HG03064 (cell line): ENCODE data around the gene COG2.
"Not testable (repeated sequence)": the region's sequence is repeated elsewhere in the genome, so short reads cannot be mapped to it uniquely, and the experiment has no call there.

ENCODE experiments used
- ATAC-seq: cut with Tn5 transposase; IDR thresholded peaks from one replicate; pipeline ENCODE4 v1.9.1; 2021; ENCODE audit warnings: low read depth; ENCODE audit not compliant: unreplicated experiment

Gene COG2

DNA sequence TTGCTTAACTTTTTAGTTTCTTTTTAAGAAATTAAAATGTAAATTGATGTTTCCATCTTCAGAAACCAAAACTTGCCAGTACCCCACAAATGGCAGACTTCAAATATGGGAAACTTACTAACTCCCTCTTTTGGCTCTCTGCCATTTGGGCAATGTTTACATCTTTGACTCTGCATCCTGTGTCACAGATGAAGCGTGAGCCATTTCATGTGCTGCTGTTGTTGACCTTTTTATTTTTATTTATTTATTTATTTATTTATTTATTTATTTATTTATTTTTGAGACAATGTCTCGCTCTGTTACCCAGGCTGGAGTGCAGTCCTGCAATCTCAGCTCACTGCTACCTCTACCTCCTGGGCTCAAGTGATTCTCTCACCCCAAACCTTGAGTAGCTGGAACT lies 16.0 kb upstream of the COG2 start:
- no peak for ATAC-seq

- no peak for ATAC-seq
Observed at GRCh38 chr1:230627767-230628166, 14.5 kb upstream of the COG2 start.

DNA sequence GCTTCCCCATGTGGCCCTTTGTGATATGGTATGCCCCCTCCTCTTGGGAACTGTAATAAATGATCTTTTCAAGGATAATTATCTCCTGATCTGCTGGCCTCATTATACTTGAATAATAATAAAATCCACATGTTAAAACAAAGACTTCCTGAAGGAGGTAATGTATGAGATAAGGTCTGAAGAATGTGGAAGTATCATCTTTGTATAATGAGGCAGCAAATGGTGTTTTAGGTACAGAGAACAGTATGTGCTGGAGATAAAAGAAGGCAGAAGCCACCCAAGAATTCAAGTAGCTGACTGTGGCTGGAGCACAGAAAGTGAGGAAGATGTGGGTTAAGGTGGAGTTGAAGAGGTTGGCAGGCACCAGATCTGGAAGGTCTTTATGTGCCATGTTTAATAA lies 12.8 kb upstream of the COG2 start:
- no peak for ATAC-seq

DNA sequence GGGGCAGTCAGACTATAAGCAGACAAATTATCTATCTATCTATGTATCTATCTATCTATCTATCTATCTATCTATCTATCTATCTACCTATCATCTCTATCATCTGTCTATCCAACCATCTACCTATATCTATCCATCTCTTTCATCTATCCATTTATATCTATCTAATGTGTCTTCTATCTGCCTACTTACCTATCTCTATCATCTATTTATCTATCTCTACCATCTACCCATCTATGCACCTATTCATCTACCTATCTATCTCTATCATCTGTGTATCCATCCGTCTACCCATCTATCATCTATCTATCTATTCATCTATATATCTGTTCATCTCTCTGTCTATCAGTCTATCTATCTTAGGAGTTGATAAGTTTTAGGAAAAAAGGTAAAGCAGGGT lies 10.8 kb upstream of the COG2 start:
- no peak for ATAC-seq

GRCh38 chr1:230632273-230632873 lies 9.9 kb upstream of the COG2 start:
- no peak for ATAC-seq

- no peak for ATAC-seq
Observed at GRCh38 chr1:230633469-230633868, 8.8 kb upstream of the COG2 start.

GRCh38 chr1:230634384-230634783 lies 7.9 kb upstream of the COG2 start:
- no peak for ATAC-seq

DNA sequence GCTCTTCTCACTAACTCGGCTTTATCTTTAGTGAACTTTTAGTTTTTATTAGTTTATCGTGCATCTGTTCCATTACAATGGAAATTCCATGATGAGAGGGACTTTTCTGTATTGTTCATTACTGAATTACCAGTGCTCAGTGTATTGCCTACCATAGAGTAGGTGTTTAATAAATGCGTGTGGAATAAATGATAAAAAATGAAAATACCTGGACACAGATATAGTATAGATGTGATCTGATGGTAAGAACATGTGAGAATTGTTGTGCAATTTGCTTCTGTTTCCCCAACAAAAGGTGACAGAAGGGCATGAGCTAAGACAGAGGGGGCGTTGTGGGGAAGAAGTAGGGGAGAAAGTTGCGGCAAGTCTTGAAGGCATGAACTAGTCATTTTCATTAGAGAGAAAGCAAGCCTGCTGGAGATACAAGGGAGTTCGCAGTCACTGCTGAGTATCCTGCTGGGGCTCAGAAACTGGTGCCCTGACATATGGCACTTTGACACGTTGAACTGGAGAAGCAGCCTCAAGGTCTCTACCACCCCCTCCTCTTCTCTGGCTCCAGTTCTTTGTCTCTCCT lies 5.6 kb upstream of the COG2 start:
- ATAC-seq = no peak

GRCh38 chr1:230639714-230640209 lies 2.5 kb upstream of the COG2 start:
- no peak for ATAC-seq

DNA sequence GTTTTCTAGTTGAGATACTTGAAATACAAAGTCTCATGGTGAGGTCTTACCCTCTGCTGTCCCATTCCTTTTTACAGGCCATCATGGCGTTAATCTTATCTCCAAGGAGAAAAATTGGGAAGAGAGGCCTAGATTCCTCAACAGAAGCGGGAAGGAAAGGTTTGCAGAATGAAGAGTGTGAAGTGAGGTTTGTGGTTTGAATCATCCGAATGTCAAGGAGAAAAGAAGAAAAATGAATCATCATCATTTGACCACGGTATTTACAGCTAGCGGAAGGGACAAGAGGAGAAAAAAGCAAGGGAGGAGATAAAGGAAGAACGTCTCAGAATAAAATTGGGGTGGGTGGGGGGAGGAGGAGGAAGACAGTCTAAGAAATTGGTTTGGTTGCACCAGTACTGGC lies 935 bp upstream of the COG2 start:
- ATAC-seq = no peak

GRCh38 chr1:230641900-230642262 lies 400 bp upstream of the COG2 start:
- no peak for ATAC-seq

DNA sequence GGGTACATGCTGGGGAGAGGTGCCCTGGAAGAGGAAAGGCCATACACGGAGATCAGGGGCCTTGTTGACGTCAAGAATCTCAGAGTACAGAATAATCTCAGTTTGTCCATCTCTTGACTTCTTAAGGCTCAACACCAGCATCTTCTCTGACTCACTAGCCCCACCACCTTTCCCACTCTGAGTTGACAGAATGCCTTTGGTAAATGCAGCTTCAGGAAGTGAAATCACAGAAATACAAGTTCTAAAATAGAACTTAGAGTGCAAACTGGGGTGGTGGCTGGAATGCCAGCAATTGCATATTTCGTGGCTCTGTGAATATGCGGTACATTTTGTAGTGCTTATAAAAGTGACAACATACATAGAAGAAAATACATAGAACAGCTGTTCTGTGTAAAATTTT lies 1.6 kb downstream of the COG2 start:
- no peak for ATAC-seq

DNA sequence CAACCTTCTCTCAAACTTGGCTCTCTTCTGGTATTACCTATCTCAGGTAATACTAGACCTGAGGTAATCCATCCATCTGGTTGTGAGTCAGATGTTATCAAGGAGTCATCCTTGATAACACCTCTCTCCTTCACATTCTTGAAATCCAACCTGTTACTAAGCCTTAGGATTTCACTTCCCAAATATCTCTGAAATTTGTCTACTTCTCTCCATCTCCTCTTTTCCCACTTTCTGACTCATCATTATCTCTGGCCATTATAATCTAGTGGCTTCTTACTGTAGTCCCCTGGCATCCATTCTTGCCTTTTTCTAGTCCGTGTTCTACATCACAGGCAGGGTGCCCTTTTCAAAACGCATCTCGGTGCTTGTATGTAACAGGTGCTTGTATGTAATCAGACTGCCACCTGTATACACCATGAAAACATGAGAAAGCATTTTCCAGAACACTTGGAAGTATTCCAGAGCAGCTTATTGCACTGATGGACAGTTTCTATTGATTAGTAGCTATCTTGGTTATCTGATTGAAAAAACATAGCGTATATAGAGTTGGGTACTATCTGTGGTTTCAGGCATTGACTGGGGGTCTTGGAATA lies 4.5 kb downstream of the COG2 start:
- no peak for ATAC-seq

GRCh38 chr1:230647321-230647720 lies 5.0 kb downstream of the COG2 start:
- no peak for ATAC-seq

DNA sequence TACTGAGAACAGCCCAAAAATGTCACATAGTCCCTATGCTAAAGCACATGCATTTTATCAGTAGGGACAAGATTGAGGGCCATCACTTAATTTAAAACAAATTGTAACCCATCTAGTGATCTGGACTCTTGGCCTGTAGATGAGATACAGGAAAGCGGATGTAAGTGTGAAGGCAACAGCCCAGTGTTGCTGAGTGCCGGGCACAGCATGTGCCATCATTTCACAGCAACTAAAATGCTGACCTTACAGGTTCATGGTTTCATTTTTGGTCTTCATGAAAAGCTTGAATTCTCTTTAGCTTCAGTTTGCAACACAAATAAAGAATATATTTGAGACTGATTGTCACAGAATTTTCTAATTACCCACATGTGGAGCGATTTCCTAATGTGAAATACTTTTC lies 5.8 kb downstream of the COG2 start:
- ATAC-seq = no peak

- ATAC-seq = no peak
Observed at GRCh38 chr1:230650300-230650699, 8.0 kb downstream of the COG2 start.

- no peak for ATAC-seq
Observed at GRCh38 chr1:230651235-230651634, 9.0 kb downstream of the COG2 start.

DNA sequence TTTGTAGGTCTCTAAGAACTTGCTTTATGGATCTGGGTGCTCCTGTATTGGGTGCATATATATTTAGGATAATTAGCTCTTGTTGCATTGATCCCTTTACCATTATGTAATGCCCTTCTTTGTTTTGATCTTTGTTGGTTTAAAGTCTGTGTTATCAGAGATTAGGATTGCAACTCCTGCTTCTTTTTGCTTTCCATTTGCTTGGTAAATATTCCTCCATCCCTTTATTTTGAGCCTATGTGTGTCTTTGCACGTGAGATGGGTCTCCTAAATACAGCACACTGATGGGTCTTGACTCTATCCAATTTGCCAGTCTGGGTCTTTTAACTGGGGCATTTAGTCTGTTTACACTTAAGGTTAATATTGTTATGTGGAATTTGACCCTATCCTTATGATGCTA lies 14.4 kb downstream of the COG2 start:
- ATAC-seq = not testable (repeated sequence)

DNA sequence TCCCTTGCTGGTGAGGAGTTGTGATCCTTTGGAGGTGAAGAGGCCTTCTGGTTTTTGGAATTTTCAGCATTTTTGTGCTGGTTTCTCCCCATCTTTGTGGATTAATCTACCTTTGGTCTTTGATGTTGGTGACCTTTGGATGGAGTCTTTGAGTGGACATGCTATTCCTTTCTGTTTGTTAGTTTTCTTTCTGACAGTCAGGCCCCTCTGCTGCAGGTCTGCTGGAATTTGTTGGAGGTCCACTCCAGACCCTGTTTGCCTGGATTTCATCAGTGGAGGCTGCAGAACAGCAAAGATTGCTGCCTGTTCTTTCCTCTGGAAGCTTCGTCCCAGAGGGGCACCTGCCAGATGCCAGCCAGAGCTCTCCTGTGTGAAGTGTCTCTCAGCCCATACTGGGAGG lies 15.8 kb downstream of the COG2 start:
- not testable (repeated sequence) for ATAC-seq

DNA sequence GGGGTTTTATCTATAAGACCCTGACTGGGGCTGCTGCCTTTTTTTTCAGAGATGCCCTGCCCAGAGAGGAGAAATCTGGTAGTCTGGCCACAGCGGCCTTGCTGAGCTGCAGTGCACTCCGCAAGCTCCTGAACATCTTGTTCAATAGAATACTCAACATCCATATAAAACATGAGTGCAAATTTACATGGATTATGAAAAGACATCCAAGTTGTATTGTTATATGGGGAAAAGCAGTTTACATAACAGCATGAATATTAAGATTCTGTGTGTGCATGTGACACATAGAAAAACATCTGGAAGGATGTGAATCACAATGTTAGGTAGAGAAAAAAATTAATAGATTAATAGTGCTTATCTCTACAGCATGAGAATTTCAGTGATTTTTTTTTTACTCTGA lies 16.4 kb downstream of the COG2 start:
- ATAC-seq = no peak

DNA sequence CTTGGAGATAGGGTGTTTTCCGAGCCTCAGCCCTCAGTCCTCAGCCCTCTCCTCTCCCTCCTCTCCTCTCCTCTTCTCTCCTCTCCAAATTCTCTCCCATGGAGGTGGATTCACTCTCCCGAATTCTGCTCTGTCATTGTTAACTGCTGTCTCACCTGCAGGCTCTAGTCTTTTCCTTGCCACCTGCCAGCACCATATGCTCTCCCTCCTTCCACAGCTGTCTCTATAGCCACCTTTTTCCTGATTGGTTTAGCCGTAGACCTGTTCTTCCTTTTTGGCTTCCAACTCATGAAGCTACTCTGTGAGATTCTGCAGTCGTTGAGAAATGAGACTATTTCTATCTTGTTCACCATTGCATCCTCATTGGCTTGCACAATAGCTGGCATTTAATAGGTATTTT lies 19.7 kb downstream of the COG2 start:
- no peak for ATAC-seq

DNA sequence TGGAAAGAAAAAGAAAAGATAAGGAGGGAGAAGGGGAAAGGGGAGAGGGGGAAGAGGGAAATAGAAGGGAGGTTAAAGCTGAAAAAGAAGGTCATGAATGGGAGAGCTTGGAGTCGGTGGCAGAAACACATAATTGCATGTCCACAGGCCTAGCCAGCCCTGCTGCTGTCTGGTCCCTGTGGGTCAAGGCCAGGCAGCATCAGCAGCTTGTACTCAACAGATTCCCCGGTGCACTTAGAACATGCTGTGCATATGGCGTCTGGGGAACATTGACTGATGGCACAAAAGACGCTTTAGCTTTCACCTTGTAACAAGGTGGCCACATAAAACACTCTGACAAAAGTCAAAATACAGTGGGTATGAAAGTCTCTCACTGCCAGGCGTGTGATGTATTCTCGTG lies 25.9 kb downstream of the COG2 start:
- ATAC-seq = no peak
